WERI-Rb-1 (cell line): ENCODE results near the gene ZSCAN1.

Experiments used
- DNase-seq: peaks from one replicate; pipeline ENCODE4 v3.0.0-alpha.2; 2020
- H3K27ac ChIP-seq: fragments of 250-450 bp; sonication (Bioruptor Pico); 2 replicates; pipeline ENCODE4 v1.5.1; 2020; ENCODE audit warnings: mild to moderate bottlenecking, moderate library complexity
- H3K27me3 ChIP-seq: fragments of 250-450 bp; sonication (Bioruptor Pico); 2 replicates; pipeline ENCODE4 v1.5.1; 2021; ENCODE audit warnings: mild to moderate bottlenecking, low read depth, moderate library complexity; ENCODE audit not compliant: insufficient read depth, severe bottlenecking
- H3K36me3 ChIP-seq: fragments of 250-450 bp; sonication (Bioruptor Pico); 2 replicates; pipeline ENCODE4 v1.5.1; 2020; ENCODE audit warnings: mild to moderate bottlenecking, moderate library complexity
- H3K4me3 ChIP-seq: 2 replicates; pipeline ENCODE4 v1.5.1; 2011; ENCODE audit warnings: low read depth, mild to moderate bottlenecking, control low read depth, low read length
- H3K9me3 ChIP-seq: fragments of 250-450 bp; sonication (Bioruptor Pico); 2 replicates; pipeline ENCODE4 v1.5.1; 2021; ENCODE audit warnings: mild to moderate bottlenecking, moderate library complexity; ENCODE audit not compliant: severe bottlenecking
- TF ChIP-seq, protein P1 (sequence below): IDR thresholded peaks from 2 replicates; pipeline ENCODE4 v1.5.1; 2011; ENCODE audit warnings: low read depth, mild to moderate bottlenecking, control low read depth, inconsistent platforms, low read length

ZSCAN1 gene

DNA sequence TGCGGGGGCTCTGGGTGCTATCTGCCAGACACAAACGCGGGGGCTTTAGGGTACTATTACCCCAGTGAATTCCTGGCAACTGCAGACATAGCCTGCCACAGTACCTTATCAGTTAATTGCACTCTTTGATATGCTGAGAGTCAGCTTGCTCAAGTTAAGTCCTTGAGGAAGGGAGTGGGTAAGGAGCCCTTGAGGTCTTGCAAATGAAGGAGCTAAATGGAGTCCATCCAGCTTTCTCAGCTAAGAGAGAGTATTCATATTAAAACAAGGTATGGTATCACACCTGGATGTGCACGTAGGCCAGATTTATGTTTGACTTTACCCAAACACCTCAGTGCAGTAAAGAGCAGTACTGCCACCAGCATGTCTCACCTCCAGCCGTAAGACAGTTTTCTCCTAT, 19.7 kb upstream of the ZSCAN1 start:
- H3K27ac ChIP-seq, result no peak overlapping the region
- H3K9me3 ChIP-seq, result no peaks in the 10 kb centered on the region
- no peak overlapping the region for H3K4me3 ChIP-seq
- no peak for DNase-seq
- H3K27me3 ChIP-seq, result no peaks in the 10 kb centered on the region
- H3K36me3 ChIP-seq, result no peaks in the 10 kb centered on the region
- TF ChIP-seq, protein P1, sequence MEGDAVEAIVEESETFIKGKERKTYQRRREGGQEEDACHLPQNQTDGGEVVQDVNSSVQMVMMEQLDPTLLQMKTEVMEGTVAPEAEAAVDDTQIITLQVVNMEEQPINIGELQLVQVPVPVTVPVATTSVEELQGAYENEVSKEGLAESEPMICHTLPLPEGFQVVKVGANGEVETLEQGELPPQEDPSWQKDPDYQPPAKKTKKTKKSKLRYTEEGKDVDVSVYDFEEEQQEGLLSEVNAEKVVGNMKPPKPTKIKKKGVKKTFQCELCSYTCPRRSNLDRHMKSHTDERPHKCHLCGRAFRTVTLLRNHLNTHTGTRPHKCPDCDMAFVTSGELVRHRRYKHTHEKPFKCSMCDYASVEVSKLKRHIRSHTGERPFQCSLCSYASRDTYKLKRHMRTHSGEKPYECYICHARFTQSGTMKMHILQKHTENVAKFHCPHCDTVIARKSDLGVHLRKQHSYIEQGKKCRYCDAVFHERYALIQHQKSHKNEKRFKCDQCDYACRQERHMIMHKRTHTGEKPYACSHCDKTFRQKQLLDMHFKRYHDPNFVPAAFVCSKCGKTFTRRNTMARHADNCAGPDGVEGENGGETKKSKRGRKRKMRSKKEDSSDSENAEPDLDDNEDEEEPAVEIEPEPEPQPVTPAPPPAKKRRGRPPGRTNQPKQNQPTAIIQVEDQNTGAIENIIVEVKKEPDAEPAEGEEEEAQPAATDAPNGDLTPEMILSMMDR, result no peak

DNA sequence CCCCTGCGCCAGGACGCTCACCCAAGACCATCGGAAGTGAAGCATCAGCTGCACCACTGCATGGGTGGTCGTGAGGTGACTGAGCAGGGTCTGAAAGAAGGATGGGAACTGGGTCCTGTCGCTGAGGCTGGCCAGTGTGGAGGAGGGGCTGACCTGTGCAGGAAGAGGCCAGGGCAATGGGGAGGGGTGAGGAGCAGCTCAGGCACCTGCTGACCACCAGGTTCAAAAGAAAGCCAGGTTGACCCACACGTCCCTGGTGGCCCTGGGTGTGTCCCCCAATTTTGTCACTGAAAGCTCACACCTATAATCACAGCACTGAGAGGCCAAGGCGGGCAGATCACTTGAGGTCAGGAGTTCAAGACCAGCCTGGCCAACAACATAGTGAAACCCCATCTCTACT, 13.7 kb upstream of the ZSCAN1 start:
- Histone ChIP-seq H3K9me3 (peaks cover 2% of the 10 kb centered on the region), H3K27me3 (no peaks in the 10 kb centered on the region), H3K27ac (no peak overlapping the region), H3K4me3 (no peak overlapping the region), H3K36me3 (no peaks in the 10 kb centered on the region)
- DNase-seq, result no peak
- TF ChIP-seq, protein P1, result no peak

DNA sequence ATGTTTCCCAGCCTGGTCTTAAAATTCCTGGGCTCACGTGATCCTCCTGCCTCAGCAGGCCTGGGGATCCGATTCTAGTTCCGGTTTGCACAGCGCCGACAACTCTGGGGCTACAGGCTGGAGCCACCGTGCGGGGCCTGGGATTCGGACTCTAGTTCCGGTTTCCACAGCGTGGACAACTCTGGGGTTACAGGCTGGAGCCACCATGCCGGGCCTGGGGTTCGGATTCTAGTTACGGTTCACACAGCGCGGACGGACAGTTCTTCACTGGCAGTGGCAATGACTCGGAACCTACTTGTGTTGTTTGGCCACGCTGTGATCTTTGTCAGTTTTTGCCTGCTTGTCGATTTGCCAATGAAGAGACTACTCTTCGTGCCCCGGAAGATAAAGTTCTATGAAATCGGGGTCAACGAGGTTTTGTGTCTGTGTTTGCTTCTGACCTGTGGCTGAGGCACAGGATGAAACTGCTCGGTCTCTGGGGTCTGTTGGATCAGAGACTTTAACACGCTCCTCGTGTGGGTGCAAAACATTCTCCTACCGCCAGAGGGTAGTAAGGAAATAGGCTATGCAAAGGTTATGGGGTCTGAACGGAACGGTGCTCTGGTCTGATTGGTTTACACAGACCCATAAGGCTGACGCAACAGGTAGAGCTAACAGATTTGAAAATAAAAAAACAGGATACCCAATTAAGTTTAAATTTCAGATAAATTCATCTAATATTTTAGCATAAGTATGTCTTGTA, 12.1 kb upstream of the ZSCAN1 start:
- DNase-seq, result peak; percentile 84
- TF ChIP-seq, protein P1, result peak; percentile 66
- peak overlapping the region; percentile 45; the same call in 1 of the 2 replicates for H3K27ac ChIP-seq
- no peaks in the 10 kb centered on the region for H3K36me3 ChIP-seq
- H3K4me3 ChIP-seq, result no peak overlapping the region
- peaks cover 2% of the 10 kb centered on the region for H3K9me3 ChIP-seq
- no peaks in the 10 kb centered on the region for H3K27me3 ChIP-seq

DNA sequence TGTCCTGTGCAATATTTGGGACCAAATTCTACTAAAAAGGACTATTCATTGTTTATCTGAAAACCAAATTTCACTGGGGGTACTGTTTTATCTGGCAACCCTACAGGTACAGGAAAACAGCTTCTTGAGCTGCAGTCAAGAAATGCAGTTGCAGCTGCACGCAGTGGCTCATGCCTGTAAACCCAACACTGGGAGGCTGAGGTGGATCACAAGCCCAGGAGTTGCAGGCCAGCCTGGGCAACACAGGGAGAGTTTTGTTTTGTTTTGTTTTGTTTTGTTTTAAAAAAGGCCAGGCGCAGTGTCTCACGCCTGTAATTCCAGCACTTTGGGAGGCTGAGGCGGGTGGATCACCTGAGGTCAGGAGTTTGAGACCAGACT, 11.6 kb upstream of the ZSCAN1 start:
- H3K27ac ChIP-seq, result peak overlapping the region; percentile 45; the same call in 1 of the 2 replicates
- DNase-seq, result no peak
- H3K27me3 ChIP-seq, result no peaks in the 10 kb centered on the region
- peaks cover 2% of the 10 kb centered on the region for H3K9me3 ChIP-seq
- H3K36me3 ChIP-seq, result no peaks in the 10 kb centered on the region
- TF ChIP-seq, protein P1, result no peak
- no peak overlapping the region for H3K4me3 ChIP-seq

DNA sequence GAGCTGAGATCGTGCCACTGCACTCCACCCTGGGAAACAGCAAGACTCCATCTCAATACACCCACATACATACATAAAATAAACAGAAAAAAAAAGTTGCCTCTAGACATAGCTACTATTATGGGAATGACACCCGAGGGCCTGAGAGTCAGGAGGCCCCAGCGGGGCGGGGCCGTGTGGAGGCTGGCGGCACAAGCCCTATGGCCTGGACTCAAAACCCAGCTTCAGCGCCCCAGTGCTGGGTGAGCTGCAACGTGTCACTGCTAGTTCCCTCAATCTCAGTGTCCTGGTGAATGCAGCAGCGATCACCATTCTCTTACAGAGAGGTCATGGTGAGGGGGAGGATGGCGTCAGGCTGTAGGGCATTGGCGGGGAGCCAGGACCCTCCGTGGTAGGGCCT, 9.2 kb upstream of the ZSCAN1 start:
- TF ChIP-seq, protein P1, result no peak
- H3K4me3 ChIP-seq, result no peak overlapping the region
- H3K9me3 ChIP-seq, result peaks cover 2% of the 10 kb centered on the region
- H3K27ac ChIP-seq, result no peak overlapping the region
- DNase-seq, result no peak
- H3K36me3 ChIP-seq, result no peaks in the 10 kb centered on the region
- H3K27me3 ChIP-seq, result no peaks in the 10 kb centered on the region

DNA sequence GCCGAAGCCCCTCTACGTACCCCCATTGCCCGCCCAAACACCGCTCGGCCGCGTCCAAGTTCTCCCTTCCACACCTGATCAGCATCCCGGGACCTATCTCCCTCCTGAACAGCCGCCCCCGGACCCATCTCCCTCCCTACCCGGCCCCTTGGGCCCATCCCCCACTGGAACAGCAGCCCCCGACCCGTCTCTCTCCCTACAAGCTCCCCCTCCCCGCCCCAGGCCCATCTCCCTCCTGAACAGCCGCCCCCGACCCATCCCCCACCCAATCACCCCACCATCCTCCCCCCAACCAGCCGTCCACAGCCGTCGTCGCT, 610 bp downstream of the ZSCAN1 start:
- peak overlapping the region; percentile 82 for H3K27ac ChIP-seq
- peaks cover 2% of the 10 kb centered on the region for H3K9me3 ChIP-seq
- H3K4me3 ChIP-seq, result peak overlapping the region; percentile 69

More for the DNA sequence above, 610 bp downstream of the ZSCAN1 start:
- TF ChIP-seq, protein P1, result no peak
- DNase-seq, result peak; percentile 35
- Histone ChIP-seq H3K27me3 (no peaks in the 10 kb centered on the region), H3K36me3 (no peaks in the 10 kb centered on the region)
